Astrocyte of the cerebellum (primary cell): ENCODE measurements around the gene ELAVL2.

Experiments
- DNase-seq: peaks from one replicate; pipeline ENCODE4 v3.0.0-alpha.2; 2011; ENCODE audit warnings: low read depth
- H3K4me3 ChIP-seq: 2 replicates; pipeline ENCODE4 v1.5.1; 2011; ENCODE audit warnings: mild to moderate bottlenecking, low read depth, low read length, moderate library complexity
- CTCF ChIP-seq: IDR thresholded peaks from 2 replicates; pipeline ENCODE4 v1.5.1; 2012; ENCODE audit warnings: low read length, low read depth, moderate library complexity, mild to moderate bottlenecking; ENCODE audit errors: missing control alignments
- in situ Hi-C: cut with HindIII; loops from 2 replicates; pipeline ENCODE4 v1.10.0; 2017; ENCODE audit warnings: low sequenced_read_pairs

The ELAVL2 gene

GRCh38 chr9:23784962-23785361 is 41.1 kb downstream of the ELAVL2 start:
- no peak for TF ChIP-seq CTCF
- DNase-seq: no peak
- H3K4me3 ChIP-seq: no peak overlapping the region
- in situ Hi-C loops: no loop called here

- no peak overlapping the region for H3K4me3 ChIP-seq
- TF ChIP-seq CTCF: no peak
- DNase-seq: no peak
- in situ Hi-C loops: no loop called here
Observed at GRCh38 chr9:23783509-23783908, 42.5 kb downstream of the ELAVL2 start.

GRCh38 chr9:23779220-23779619 is 46.8 kb downstream of the ELAVL2 start:
- H3K4me3 ChIP-seq: no peak overlapping the region
- TF ChIP-seq CTCF: no peak
- in situ Hi-C loops: no loop called here
- no peak for DNase-seq

- no peak for TF ChIP-seq CTCF
- DNase-seq: no peak
- in situ Hi-C loops: no loop called here
- H3K4me3 ChIP-seq: no peak overlapping the region
Observed at GRCh38 chr9:23777328-23777727, 48.7 kb downstream of the ELAVL2 start.

GRCh38 chr9:23775549-23775948 is 50.5 kb downstream of the ELAVL2 start:
- H3K4me3 ChIP-seq: no peak overlapping the region
- no peak for DNase-seq
- in situ Hi-C loops: no loop called here
- no peak for TF ChIP-seq CTCF

GRCh38 chr9:23774266-23774665 is 51.8 kb downstream of the ELAVL2 start:
- no peak overlapping the region for H3K4me3 ChIP-seq
- in situ Hi-C loops: no loop called here
- DNase-seq: no peak
- no peak for TF ChIP-seq CTCF

GRCh38 chr9:23772385-23772783 is 53.7 kb downstream of the ELAVL2 start:
- in situ Hi-C loops: no loop called here
- DNase-seq: no peak
- no peak for TF ChIP-seq CTCF
- no peak overlapping the region for H3K4me3 ChIP-seq
